HL-60 (cell line): ENCODE results near the gene ROS1.

Experiments used
- CTCF ChIP-seq: IDR thresholded peaks from one replicate; pipeline ENCODE4 v1.5.1; 2011; ENCODE audit warnings: low read length, control low read depth, inconsistent platforms; ENCODE audit not compliant: insufficient read depth
- GABPA ChIP-seq: IDR thresholded peaks from 2 replicates; pipeline ENCODE4 v1.6.1; 2012; ENCODE audit warnings: low read depth
- REST ChIP-seq: IDR thresholded peaks from 2 replicates; pipeline ENCODE4 v1.6.1; 2012; ENCODE audit warnings: low read depth; ENCODE audit not compliant: insufficient replicate concordance

- TF ChIP-seq CTCF (no peak), GABPA (no peak), REST (no peak)
Measured at GRCh38 chr6:117399924-117400323, 25.8 kb downstream of the ROS1 start.
